Liver (tissue), 9 donors: Measurements from ENCODE around the gene TFE3. TPM values are rescaled to one million over a fixed set of nuclear protein-coding genes. Genes with fewer than 3 reads are reported as not detected.

Experiments
- DNase-seq: peaks from one replicate; pipeline ENCODE4 v3.0.0-alpha.2; 2017; ENCODE audit warnings: low spot score
- H3K27ac ChIP-seq, 2 donors: one replicate each; pipeline ENCODE4 v1.7.0; 2013; ENCODE audit warnings: inconsistent platforms in 2 of 2, low read length in 2 of 2, control low read depth in 1 of 2, low read depth in 1 of 2, mild to moderate bottlenecking in 1 of 2
- H3K27me3 ChIP-seq, 4 donors: one replicate each; pipeline versions ENCODE4 v1.6.1 to v1.7.0; 2013; ENCODE audit warnings: low read length in 3 of 4, inconsistent platforms in 1 of 4, mild to moderate bottlenecking in 1 of 4, moderate library complexity in 1 of 4; ENCODE audit not compliant: control insufficient read depth in 4 of 4, insufficient read depth in 4 of 4
- H3K36me3 ChIP-seq, 4 donors: one replicate each; pipeline versions ENCODE4 v1.6.1 to v1.7.0; 2013; ENCODE audit warnings: low read length in 3 of 4, mild to moderate bottlenecking in 3 of 4, low read depth in 1 of 4, moderate library complexity in 1 of 4; ENCODE audit not compliant: control insufficient read depth in 4 of 4, insufficient read depth in 3 of 4
- H3K4me1 ChIP-seq, 4 donors: one replicate each; pipeline versions ENCODE4 v1.6.1 to v1.7.0; 2013; ENCODE audit warnings: low read length in 3 of 4, mild to moderate bottlenecking in 3 of 4, moderate library complexity in 1 of 4; ENCODE audit not compliant: control insufficient read depth in 4 of 4, insufficient read depth in 4 of 4
- H3K4me3 ChIP-seq, 3 donors: one replicate each; pipeline versions ENCODE4 v1.6.1 to v1.7.0; 2013; ENCODE audit warnings: low read length in 3 of 3, control low read depth in 1 of 3, low read depth in 1 of 3, mild to moderate bottlenecking in 1 of 3
- H3K9ac ChIP-seq, 2 donors: one replicate each; pipeline ENCODE4 v1.7.0; 2013; ENCODE audit warnings: low read length in 2 of 2, mild to moderate bottlenecking in 2 of 2, moderate library complexity in 2 of 2, control low read depth in 1 of 2, low read depth in 1 of 2
- H3K9me3 ChIP-seq, 4 donors: one replicate each; pipeline versions ENCODE4 v1.6.1 to v1.7.0; 2013; ENCODE audit warnings: low read length in 3 of 4; ENCODE audit not compliant: control insufficient read depth in 4 of 4
- CTCF ChIP-seq: fragments of 150-350 bp; IDR thresholded peaks from 2 replicates; pipeline ENCODE4 v1.5.1; 2017; ENCODE audit warnings: improper control_type of control experiment, low read depth, low read length; ENCODE audit not compliant: missing input control
- EGR1 ChIP-seq, 2 donors: IDR thresholded peaks; 2 replicates each; pipeline ENCODE4 v1.6.1; 2016 to 2018; ENCODE audit warnings: antibody characterized with exemption in 2 of 2, low read depth in 2 of 2
- FOXA1 ChIP-seq: IDR thresholded peaks from 2 replicates; pipeline ENCODE4 v1.6.1; 2016; ENCODE audit warnings: antibody characterized with exemption
- FOXA2 ChIP-seq: IDR thresholded peaks from 2 replicates; pipeline ENCODE4 v1.6.1; 2016; ENCODE audit warnings: antibody characterized with exemption
- GABPA ChIP-seq, 2 donors: IDR thresholded peaks in 1 of 2; conservative IDR thresholded peaks in 1 of 2; 2 replicates each; pipeline ENCODE4 v1.6.1; 2016; ENCODE audit warnings: antibody characterized with exemption in 2 of 2, mild to moderate bottlenecking in 1 of 2, moderate library complexity in 1 of 2
- HNF4A ChIP-seq, 2 donors: conservative IDR thresholded peaks; 2 replicates each; pipeline ENCODE4 v1.6.1; 2016; ENCODE audit warnings: antibody characterized with exemption in 2 of 2, mild to moderate bottlenecking in 2 of 2
- HNF4G ChIP-seq: IDR thresholded peaks from 2 replicates; pipeline ENCODE4 v1.6.1; 2016; ENCODE audit warnings: antibody characterized with exemption
- JUND ChIP-seq, 2 donors: IDR thresholded peaks; 2 replicates each; pipeline ENCODE4 v1.6.1; 2016; ENCODE audit warnings: antibody characterized with exemption in 2 of 2
- MAX ChIP-seq: IDR thresholded peaks from 2 replicates; pipeline ENCODE4 v1.6.1; 2016; ENCODE audit warnings: antibody characterized with exemption
- NR2F2 ChIP-seq: IDR thresholded peaks from 2 replicates; pipeline ENCODE4 v1.6.1; 2016; ENCODE audit warnings: antibody characterized with exemption
- RAD21 ChIP-seq, 2 donors: IDR thresholded peaks; 2 replicates each; pipeline ENCODE4 v1.6.1; 2016; ENCODE audit warnings: antibody characterized with exemption in 2 of 2, mild to moderate bottlenecking in 2 of 2
- RXRA ChIP-seq, 2 donors: IDR thresholded peaks; 2 replicates each; pipeline ENCODE4 v1.6.1; 2017 to 2018; ENCODE audit warnings: antibody characterized with exemption in 2 of 2, mild to moderate bottlenecking in 1 of 2
- SP1 ChIP-seq: IDR thresholded peaks from 2 replicates; pipeline ENCODE4 v1.6.1; 2018; ENCODE audit warnings: antibody characterized with exemption, mild to moderate bottlenecking
- TAF1 ChIP-seq: conservative IDR thresholded peaks from 2 replicates; pipeline ENCODE4 v1.6.1; 2016; ENCODE audit warnings: antibody characterized with exemption, mild to moderate bottlenecking
- YY1 ChIP-seq: IDR thresholded peaks from 2 replicates; pipeline ENCODE4 v1.6.1; 2016; ENCODE audit warnings: antibody characterized with exemption, mild to moderate bottlenecking
- WGBS: extraction: QIAGEN DNeasy Blood & Tissue Kit; methylation state at CpG from one replicate; pipeline ENCODE4 v1.1.7; 2013; 5-methylcytosine and 5-hydroxymethylcytosine counted together
- polyA plus RNA-seq, 2 donors: library from polyadenylated mRNA; stranded (reverse) in 1 of 2; unstranded in 1 of 2; fragments of 200-250 nt in 1 of 2; fragments of >200 nt in 1 of 2; fragmentation: Nextera tagmentation in 1 of 2; extraction: Ambion mirVana in 1 of 2; gene quantifications; one replicate each; pipeline versions ENCODE4 v1.2.1 to v1.2.3, GENCODE V29; 2013 to 2015
- total RNA-seq, 2 donors: library from RNA; depleted of rRNA; stranded (reverse); fragments of >200 nt; gene quantifications; one replicate each; pipeline ENCODE4 v1.2.3, GENCODE V29; 2014
- TF ChIP-seq, protein P1 (sequence below): IDR thresholded peaks from 2 replicates; pipeline ENCODE4 v1.6.1; 2016; ENCODE audit warnings: antibody characterized with exemption
- TF ChIP-seq, protein P2 (sequence below): IDR thresholded peaks from 2 replicates; pipeline ENCODE4 v1.6.1; 2016; ENCODE audit warnings: antibody characterized with exemption
- TF ChIP-seq, protein P3 (sequence below): IDR thresholded peaks from 2 replicates; pipeline ENCODE4 v1.6.1; 2016; ENCODE audit warnings: antibody characterized with exemption, mild to moderate bottlenecking
- donor health status: healthy.
- donor health status: healthy.
- donor health status: healthy.
- donor health status: healthy.
- donor health status: healthy.

TFE3 gene
- total and polyA plus RNA-seq, 4 donors, result 8.6 to 22.4 (median 13.3) TPM

DNA sequence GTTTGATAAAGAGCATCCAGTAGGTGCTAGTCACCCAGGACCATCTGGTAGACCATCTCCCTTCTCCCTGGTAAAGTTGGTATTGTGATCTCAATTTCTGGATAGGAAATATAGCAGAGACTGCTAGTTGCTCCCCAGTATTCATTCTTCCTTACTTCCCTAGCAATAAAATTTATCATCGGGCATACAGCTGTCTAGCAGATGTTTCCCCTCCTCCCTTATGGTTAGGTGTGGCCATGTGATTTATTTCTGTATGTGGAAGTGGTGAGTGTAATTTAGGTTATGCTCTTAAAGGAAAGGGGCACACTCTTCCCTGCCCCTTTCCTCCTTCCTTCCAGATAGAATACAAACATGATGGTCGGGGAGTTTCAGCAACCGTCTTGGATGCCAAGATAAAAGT lies 59.3 kb downstream of the TFE3 start:
- Histone ChIP-seq H3K27ac (no peak overlapping the region), H3K9me3 (no peaks in the 10 kb centered on the region), H3K9ac (no peak overlapping the region), H3K4me3 (no peak overlapping the region), H3K36me3 (peaks cover 14 to 51% (median 21%) of the 10 kb centered on the region in 4 donors), H3K27me3 (no peaks in the 10 kb centered on the region), H3K4me1 (no peaks in the 10 kb centered on the region)
- no peak for DNase-seq
- TF ChIP-seq, protein P1, sequence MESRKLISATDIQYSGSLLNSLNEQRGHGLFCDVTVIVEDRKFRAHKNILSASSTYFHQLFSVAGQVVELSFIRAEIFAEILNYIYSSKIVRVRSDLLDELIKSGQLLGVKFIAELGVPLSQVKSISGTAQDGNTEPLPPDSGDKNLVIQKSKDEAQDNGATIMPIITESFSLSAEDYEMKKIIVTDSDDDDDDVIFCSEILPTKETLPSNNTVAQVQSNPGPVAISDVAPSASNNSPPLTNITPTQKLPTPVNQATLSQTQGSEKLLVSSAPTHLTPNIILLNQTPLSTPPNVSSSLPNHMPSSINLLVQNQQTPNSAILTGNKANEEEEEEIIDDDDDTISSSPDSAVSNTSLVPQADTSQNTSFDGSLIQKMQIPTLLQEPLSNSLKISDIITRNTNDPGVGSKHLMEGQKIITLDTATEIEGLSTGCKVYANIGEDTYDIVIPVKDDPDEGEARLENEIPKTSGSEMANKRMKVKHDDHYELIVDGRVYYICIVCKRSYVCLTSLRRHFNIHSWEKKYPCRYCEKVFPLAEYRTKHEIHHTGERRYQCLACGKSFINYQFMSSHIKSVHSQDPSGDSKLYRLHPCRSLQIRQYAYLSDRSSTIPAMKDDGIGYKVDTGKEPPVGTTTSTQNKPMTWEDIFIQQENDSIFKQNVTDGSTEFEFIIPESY, result no peak
- TF ChIP-seq FOXA1 (no peak), NR2F2 (no peak), HNF4G (no peak), RXRA (IDR thresholded peaks at IDR 0.05) (no peak), HNF4A (conservative IDR thresholded peaks at IDR 0.05) (no peak), EGR1 (IDR thresholded peaks at IDR 0.05; ENCODE audit: low read depth in 2 of 2) (no peak), YY1 (no peak), FOXA2 (no peak), RAD21 (IDR thresholded peaks at IDR 0.05) (no peak), MAX (no peak), GABPA (IDR thresholded peaks at IDR 0.05 in 1 of 2, conservative IDR thresholded peaks at IDR 0.05 in 1 of 2) (no peak), CTCF (no peak), TAF1 (no peak), JUND (IDR thresholded peaks at IDR 0.05) (no peak), SP1 (no peak)
- TF ChIP-seq, protein P2, sequence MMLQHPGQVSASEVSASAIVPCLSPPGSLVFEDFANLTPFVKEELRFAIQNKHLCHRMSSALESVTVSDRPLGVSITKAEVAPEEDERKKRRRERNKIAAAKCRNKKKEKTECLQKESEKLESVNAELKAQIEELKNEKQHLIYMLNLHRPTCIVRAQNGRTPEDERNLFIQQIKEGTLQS, result no peak
- TF ChIP-seq, protein P3, sequence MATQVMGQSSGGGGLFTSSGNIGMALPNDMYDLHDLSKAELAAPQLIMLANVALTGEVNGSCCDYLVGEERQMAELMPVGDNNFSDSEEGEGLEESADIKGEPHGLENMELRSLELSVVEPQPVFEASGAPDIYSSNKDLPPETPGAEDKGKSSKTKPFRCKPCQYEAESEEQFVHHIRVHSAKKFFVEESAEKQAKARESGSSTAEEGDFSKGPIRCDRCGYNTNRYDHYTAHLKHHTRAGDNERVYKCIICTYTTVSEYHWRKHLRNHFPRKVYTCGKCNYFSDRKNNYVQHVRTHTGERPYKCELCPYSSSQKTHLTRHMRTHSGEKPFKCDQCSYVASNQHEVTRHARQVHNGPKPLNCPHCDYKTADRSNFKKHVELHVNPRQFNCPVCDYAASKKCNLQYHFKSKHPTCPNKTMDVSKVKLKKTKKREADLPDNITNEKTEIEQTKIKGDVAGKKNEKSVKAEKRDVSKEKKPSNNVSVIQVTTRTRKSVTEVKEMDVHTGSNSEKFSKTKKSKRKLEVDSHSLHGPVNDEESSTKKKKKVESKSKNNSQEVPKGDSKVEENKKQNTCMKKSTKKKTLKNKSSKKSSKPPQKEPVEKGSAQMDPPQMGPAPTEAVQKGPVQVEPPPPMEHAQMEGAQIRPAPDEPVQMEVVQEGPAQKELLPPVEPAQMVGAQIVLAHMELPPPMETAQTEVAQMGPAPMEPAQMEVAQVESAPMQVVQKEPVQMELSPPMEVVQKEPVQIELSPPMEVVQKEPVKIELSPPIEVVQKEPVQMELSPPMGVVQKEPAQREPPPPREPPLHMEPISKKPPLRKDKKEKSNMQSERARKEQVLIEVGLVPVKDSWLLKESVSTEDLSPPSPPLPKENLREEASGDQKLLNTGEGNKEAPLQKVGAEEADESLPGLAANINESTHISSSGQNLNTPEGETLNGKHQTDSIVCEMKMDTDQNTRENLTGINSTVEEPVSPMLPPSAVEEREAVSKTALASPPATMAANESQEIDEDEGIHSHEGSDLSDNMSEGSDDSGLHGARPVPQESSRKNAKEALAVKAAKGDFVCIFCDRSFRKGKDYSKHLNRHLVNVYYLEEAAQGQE, result no peak
- 94% methylated on average over 3 of the region's 3 CpGs for WGBS
